ENCODE measurements around the gene BABAM1.
A peak's percentile ranks its signal among the peaks of the same experiment; 100 is the strongest.

The BABAM1 gene

DNA sequence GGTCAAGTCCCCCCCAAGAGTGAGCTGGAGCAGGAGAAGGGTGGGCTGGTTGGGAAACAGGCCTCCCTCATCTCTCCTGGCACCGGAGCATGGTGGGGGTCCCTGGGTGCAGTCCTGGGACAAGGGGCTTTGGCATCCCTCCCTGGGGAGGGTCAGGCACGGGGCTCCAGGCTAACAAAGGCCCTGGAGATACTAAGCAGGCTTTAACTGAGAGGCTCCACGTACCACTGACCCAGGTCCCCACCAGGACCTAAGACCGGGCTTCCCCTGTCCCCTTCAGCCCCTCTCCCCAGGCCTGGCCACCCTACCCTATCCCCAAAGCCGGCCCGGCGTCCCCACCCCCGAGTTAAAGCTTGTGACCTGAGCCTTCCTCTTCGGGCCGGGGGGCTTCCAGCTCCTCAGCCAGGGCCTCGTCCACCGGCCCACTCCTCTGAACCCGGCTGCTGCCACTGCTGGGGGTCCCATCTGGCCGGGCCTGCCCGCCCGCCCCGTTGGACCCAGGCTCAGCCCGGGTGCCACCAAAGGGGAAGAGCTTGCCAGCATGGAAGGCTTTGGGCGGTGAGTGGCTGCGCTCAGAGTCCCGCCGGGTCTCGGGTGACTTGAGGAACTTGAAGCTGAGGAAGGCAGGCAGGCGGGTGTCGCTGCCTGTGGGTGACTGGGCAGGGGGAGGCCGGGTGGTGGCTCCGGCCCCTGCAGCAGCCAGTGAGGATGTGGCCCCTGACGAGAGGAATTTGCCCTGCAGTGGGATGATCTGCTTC, 57.3 kb downstream of the BABAM1 start:
- no peak for DNase-seq

DNA sequence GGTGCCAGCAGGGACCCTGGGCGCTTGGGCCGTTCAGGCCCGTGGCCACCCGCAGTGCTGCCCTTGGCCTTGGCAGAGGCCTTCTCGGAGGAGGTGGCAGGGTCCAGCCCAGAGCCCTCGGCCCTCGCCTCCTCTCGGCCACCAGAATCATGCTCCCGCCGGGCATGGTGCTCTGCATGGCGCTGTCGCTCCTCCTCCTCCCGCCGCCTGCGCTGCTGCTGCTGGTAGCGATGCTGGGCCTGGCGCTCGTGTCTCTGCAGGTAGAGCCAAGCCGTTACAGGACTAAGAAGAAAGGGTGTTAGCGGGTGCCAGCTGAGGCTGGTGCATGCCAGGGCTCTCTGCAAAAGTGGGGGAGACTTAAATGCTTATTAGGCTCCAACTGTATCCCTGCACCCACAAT, 57.9 kb downstream of the BABAM1 start:
- DNase-seq = no peak

DNA sequence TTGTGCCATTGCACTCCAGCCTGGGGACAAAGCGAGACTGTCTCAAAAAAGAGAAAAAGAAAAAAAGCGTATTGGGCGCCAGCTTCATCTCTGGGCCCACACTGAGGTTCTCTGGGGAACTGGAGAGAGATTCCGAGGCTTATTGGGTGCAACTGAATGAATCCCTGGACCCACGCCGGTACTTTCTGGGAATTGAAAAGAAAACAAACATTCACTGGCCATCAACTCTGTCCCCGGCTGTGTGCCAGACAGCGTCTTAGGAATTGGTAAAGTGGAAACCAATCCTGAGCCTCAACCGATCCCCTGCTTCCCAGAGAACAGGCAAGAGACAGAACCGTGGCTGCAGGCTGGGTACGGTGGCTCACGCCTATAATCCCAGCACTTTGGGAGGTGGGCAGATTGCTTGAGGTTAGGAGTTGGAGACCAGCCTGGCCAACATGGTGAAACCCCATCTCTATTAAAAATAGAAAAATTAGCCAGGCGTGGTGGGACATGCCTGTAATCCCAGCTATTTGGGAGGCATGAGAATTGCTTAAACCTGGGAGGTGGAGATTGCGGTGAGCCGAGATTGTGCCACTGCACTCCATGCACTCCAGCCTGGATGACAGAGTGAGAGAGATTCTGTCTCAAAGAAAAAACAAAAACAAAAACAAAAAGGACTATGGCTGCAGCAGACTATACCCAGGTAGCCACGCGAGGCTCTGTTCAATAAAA, 58.8 kb downstream of the BABAM1 start:
- DNase-seq = no peak

DNA sequence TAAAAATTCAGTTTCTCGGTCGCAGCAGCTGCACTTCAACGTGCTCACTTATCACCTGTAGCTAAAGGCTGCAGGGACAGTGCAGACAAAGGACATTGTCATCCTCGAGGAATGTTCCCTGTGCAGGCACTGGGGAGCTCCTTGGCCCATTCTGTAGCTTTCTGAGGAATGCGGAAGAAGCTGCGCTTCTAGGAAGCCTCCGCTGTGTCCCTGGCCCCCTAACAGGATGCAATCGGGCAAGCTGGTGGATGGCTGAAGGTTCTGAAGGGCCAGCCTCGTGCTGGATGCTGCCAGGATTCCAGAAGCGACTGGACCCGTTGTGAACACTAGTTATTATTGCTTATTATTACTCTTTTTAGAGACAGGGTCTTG, 59.3 kb downstream of the BABAM1 start:
- DNase-seq = no peak

DNA sequence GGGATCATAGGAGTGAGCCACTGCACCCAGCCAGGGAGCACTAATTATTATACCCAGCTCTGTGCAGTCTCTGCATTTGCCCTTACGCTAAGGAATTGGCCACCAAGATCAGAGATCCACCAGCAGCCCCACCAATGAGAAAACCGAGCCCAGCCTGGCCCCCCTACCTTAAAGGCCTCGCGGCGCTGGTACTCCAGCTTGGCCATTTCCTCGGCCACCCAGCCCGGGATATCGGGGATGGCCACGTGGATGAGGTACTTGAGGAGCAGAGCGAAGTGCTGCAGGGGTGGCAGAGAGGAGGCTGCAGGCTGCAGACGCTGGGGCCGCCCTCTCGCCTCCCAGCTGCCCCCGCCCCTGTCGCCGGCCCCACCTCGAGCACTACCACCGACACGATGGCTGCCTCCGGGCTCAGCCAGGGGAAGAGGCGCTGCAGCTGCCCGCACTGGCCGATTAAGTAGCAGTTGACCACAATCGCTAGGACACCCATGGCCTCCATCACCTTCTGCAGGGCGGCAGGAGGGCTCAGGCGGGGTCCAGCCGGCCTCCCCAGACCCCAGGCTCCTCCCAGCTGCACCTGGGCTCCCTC, 59.9 kb downstream of the BABAM1 start:
- no peak for DNase-seq

DNA sequence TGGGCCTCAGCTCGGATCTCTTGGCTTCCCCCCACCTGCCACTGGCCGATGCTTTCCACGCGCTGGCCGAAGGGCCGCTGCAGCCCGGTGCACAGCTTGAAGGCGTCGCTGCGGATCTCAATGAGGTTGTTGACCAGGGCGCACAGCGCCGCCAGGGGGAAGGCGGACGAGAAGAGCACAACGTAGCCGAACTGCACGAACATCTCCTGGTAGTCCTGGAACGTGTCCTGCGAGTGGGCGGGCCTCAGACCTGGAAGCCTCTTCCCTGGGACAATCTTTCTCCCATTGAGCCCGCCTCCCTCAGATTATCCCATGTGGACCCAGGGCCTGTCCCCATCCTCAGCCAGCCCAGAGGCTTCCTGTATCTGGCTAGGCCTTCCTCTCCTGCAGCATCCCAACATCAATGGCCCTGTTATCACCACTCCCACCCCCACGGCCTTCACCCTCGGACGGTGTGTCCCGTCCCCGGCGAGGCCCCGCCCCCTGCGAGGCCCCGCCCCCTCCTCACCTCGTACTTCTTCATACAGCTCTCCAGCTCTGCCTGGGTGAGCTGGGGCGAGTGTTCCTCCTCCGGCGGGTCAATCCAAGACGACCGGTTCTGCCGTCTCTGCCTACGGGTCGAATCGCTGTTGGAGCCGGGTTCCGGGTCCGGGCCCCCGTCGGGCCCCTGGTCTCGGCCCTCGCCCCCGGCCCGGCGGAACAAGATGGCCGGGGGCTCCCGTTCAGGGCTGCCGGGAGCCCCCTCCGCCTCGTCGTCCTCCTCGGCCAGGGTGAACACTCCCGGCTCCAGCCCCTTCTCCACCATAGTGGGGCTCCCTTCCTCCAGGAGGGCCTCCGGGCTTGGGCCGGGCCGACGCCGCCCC, 60.6 kb downstream of the BABAM1 start:
- peak; percentile 58 to 71 for DNase-seq

Measured in CD4-positive, alpha-beta T cell treated with Interleukin-4 for 1 hour (primary cell).